SU-DHL-6 (cell line): ENCODE measurements around the gene RAP2C.

Experiments
- H2AFZ ChIP-seq: fragments of 200-600 bp; sonication (generic); 2 replicates; pipeline ENCODE4 v1.6.1; 2014; ENCODE audit warnings: low read depth, mild to moderate bottlenecking, moderate library complexity, mixed read lengths, antibody characterized with exemption, low read length; ENCODE audit not compliant: severe bottlenecking
- H3F3A ChIP-seq: fragments of 200-600 bp; shearing (Covaris generic); 2 replicates; pipeline ENCODE4 v1.6.0; 2016; ENCODE audit warnings: antibody characterized with exemption, mild to moderate bottlenecking; ENCODE audit not compliant: insufficient read depth
- H3K27ac ChIP-seq: fragments of 200-600 bp; sonication (generic); 2 replicates; pipeline ENCODE4 v1.5.1; 2016; ENCODE audit warnings: low read depth, mild to moderate bottlenecking, low read length, moderate library complexity, mixed read lengths
- H3K27me3 ChIP-seq: fragments of 200-600 bp; sonication (generic), shearing (Covaris generic); 2 replicates; pipeline ENCODE4 v1.6.0; 2014; ENCODE audit warnings: mild to moderate bottlenecking, low read length
- H3K36me3 ChIP-seq: fragments of 200-600 bp; sonication (generic); 2 replicates; pipeline ENCODE4 v1.6.1; 2014; ENCODE audit warnings: mild to moderate bottlenecking, low read length, mixed read lengths
- H3K4me2 ChIP-seq: fragments of 300-600, 200-600 bp; shearing (Covaris generic), sonication (generic); 2 replicates; pipeline ENCODE4 v1.6.0; 2014; ENCODE audit warnings: low read length, low read depth, mild to moderate bottlenecking; ENCODE audit not compliant: poor library complexity, severe bottlenecking
- H3K4me3 ChIP-seq: fragments of 200-600 bp; sonication (generic); 2 replicates; pipeline ENCODE4 v1.5.1; 2014; ENCODE audit warnings: antibody characterized with exemption, low read length, mild to moderate bottlenecking, mixed read lengths; ENCODE audit not compliant: insufficient read depth, poor library complexity, severe bottlenecking
- H3K79me2 ChIP-seq: fragments of 200-600 bp; sonication (generic); 2 replicates; pipeline ENCODE4 v1.6.1; 2014; ENCODE audit warnings: mild to moderate bottlenecking, low read length, moderate library complexity; ENCODE audit not compliant: insufficient read depth
- H3K9ac ChIP-seq: fragments of 200-600 bp; sonication (generic); 2 replicates; pipeline ENCODE4 v1.7.0; 2014; ENCODE audit warnings: mild to moderate bottlenecking, low read length
- H3K9me2 ChIP-seq: fragments of 200-600 bp; sonication (generic); replicated peaks from 2 replicates; pipeline ENCODE4 v1.6.1; 2014; ENCODE audit warnings: low read length; ENCODE audit not compliant: insufficient read depth
- H3K9me3 ChIP-seq: fragments of 200-600 bp; sonication (generic); 2 replicates; pipeline ENCODE4 v1.6.1; 2014; ENCODE audit warnings: low read length, mixed read lengths; ENCODE audit not compliant: insufficient read depth
- H4K20me1 ChIP-seq: fragments of 200-600 bp; sonication (generic); 2 replicates; pipeline ENCODE4 v1.6.1; 2014; ENCODE audit warnings: low read depth, mild to moderate bottlenecking, antibody characterized with exemption, low read length, moderate library complexity, mixed read lengths
- CTCF ChIP-seq: fragments of 200-600 bp; sonication (generic); IDR thresholded peaks from one replicate; pipeline ENCODE4 v1.5.1; 2017; ENCODE audit warnings: antibody characterized with exemption, mild to moderate bottlenecking, low read length, moderate library complexity; ENCODE audit not compliant: insufficient read depth, poor library complexity, severe bottlenecking
- EZH2phosphoT487 ChIP-seq: fragments of 200-600 bp; sonication (generic), shearing (Covaris generic); conservative IDR thresholded peaks from 2 replicates; pipeline ENCODE4 v1.6.1; 2018; ENCODE audit warnings: mild to moderate bottlenecking, antibody characterized with exemption, low read length, moderate library complexity, mixed read lengths

Gene RAP2C

GRCh38 chrX:132209527-132209926 lies 9.7 kb downstream of the RAP2C start:
- peaks cover 3% of the 10 kb centered on the region; the same call in 1 of the 2 replicates for H3K36me3 ChIP-seq
- H3K9ac ChIP-seq = no peak overlapping the region
- no peak overlapping the region for H3K4me2 ChIP-seq
- no peaks in the 10 kb centered on the region for H3K9me2 ChIP-seq
- H3K27me3 ChIP-seq = no peaks in the 10 kb centered on the region
- H4K20me1 ChIP-seq = no peaks in the 10 kb centered on the region
- H3K9me3 ChIP-seq = no peaks in the 10 kb centered on the region
- H2AFZ ChIP-seq = no peak overlapping the region
- TF ChIP-seq CTCF (no peak), EZH2phosphoT487 (no peak)
- H3K27ac ChIP-seq = no peak overlapping the region
- no peaks in the 10 kb centered on the region for H3F3A ChIP-seq
- H3K4me3 ChIP-seq = no peak overlapping the region
- peaks cover 7% of the 10 kb centered on the region; the same call in 1 of the 2 replicates for H3K79me2 ChIP-seq

- H3K9me3 ChIP-seq = no peaks in the 10 kb centered on the region
- H3K27ac ChIP-seq = no peak overlapping the region
- no peak overlapping the region for H3K9ac ChIP-seq
- peaks cover under 1% of the 10 kb centered on the region; the same call in 1 of the 2 replicates for H3K36me3 ChIP-seq
- no peak overlapping the region for H3K4me2 ChIP-seq
- no peak overlapping the region for H3K4me3 ChIP-seq
- no peaks in the 10 kb centered on the region for H4K20me1 ChIP-seq
- H3F3A ChIP-seq = no peaks in the 10 kb centered on the region
- H3K9me2 ChIP-seq = no peaks in the 10 kb centered on the region
- H2AFZ ChIP-seq = no peak overlapping the region
- TF ChIP-seq EZH2phosphoT487 (no peak), CTCF (no peak)
- H3K27me3 ChIP-seq = no peaks in the 10 kb centered on the region
- peaks cover 7% of the 10 kb centered on the region; the same call in 1 of the 2 replicates for H3K79me2 ChIP-seq
These were observed 10.8 kb downstream of the RAP2C start for GRCh38 chrX:132208422-132208821.

- no peaks in the 10 kb centered on the region for H3K9me3 ChIP-seq
- no peaks in the 10 kb centered on the region for H4K20me1 ChIP-seq
- no peaks in the 10 kb centered on the region for H3K27me3 ChIP-seq
- H2AFZ ChIP-seq = no peak overlapping the region
- peaks cover 7% of the 10 kb centered on the region; the same call in 1 of the 2 replicates for H3K79me2 ChIP-seq
- H3F3A ChIP-seq = no peaks in the 10 kb centered on the region
- no peaks in the 10 kb centered on the region for H3K9me2 ChIP-seq
- H3K27ac ChIP-seq = no peak overlapping the region
- H3K4me2 ChIP-seq = no peak overlapping the region
- no peak overlapping the region for H3K4me3 ChIP-seq
- no peaks in the 10 kb centered on the region; the same call in 1 of the 2 replicates for H3K36me3 ChIP-seq
- H3K9ac ChIP-seq = no peak overlapping the region
- TF ChIP-seq EZH2phosphoT487 (no peak), CTCF (no peak)
These were observed 11.3 kb downstream of the RAP2C start for GRCh38 chrX:132207996-132208395.

GRCh38 chrX:132206259-132206658 lies 13.0 kb downstream of the RAP2C start:
- no peaks in the 10 kb centered on the region for H3K36me3 ChIP-seq
- H3K9me2 ChIP-seq = no peaks in the 10 kb centered on the region
- H3K4me2 ChIP-seq = no peak overlapping the region
- peaks cover 4% of the 10 kb centered on the region; the same call in 1 of the 2 replicates for H3K79me2 ChIP-seq
- no peak overlapping the region for H3K27ac ChIP-seq
- no peaks in the 10 kb centered on the region for H3K9me3 ChIP-seq
- no peaks in the 10 kb centered on the region for H4K20me1 ChIP-seq
- H3K27me3 ChIP-seq = no peaks in the 10 kb centered on the region
- TF ChIP-seq EZH2phosphoT487 (no peak), CTCF (no peak)
- no peaks in the 10 kb centered on the region for H3F3A ChIP-seq
- no peak overlapping the region for H2AFZ ChIP-seq
- no peak overlapping the region for H3K9ac ChIP-seq
- H3K4me3 ChIP-seq = no peak overlapping the region
